ENCODE results near the gene LIX1L.

The LIX1L gene

GRCh38 chr1:145886390-145886789, 71.4 kb downstream of the LIX1L start:
- intact Hi-C loops (cut with DNase I), result no loop called here
- DNase-seq, result no peak

GRCh38 chr1:145885738-145886287, 72.0 kb downstream of the LIX1L start, which contains the start of gene ANKRD35:
ANKRD35 (minus strand) TSS chr1:145885866; CDS start chr1:145885758, 108 bp downstream.
- intact Hi-C loops (cut with DNase I), result no loop called here
- peak; percentile 77 to 95 (median 89) for DNase-seq

- intact Hi-C loops (cut with DNase I), result no loop called here
- DNase-seq, result no peak
Observed at GRCh38 chr1:145884675-145885074, 73.1 kb downstream of the LIX1L start.

Data from head of caudate nucleus (tissue), 42 donors.